NCI-H187 (cell line): ENCODE measurements around the gene TEP1.
"Not testable (repeated sequence)": the region's sequence is repeated elsewhere in the genome, so short reads cannot be mapped to it uniquely, and the experiment has no call there.

ENCODE experiments used
- DNase-seq, 2 experiments: peaks; one replicate each; lab custom pipeline; 2025; lab: John Stamatoyannopoulos, UW

The TEP1 gene

DNA sequence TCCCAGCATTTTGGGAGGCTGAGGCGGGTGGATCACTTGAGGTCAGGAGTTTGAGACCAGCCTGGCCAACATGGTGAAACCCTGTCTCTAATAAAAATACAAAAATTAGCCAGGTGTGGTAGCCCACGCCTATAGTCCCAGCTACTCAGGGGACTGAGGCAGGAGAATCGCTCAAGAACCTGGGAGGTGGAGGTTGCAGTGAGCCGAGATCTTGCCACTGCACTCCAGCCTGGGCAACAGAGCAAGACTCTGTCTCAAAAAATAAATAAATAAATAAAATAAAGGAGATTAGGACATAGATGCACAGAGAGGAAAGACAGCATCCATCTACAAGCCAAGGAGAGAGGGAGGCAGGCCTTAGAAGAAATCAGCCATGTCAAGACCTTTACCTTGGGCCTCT lies 72.3 kb downstream of the TEP1 start:
- DNase-seq, result not testable (repeated sequence)

DNA sequence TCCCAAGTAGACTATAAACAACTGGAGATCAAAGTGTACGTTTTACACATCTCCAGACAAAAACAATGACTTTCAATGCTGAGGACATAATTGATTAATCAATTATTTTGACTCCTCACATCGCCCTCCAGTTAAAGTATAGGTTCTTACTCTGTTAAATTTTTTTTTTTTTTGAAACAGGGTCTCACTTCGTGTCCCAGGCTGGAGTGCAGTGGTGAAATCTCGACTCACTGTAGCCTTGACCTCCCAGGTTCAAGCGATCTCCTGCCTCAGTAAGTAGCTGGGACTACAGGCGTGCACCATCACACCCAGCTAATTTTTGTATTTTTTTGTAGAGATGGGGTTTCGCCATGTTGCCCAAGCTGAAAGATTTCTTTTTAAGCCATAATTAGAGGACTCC lies 79.3 kb downstream of the TEP1 start:
- DNase-seq, result no peak

GRCh38 chr14:20333494-20333841 lies 79.8 kb downstream of the TEP1 start:
- DNase-seq, result no peak

- DNase-seq, result peak; percentile 70 to 74
Measured at GRCh38 chr14:20332788-20333493, 80.4 kb downstream of the TEP1 start, which contains the start of gene CCNB1IP1. Gene CCNB1IP1, minus strand, starts transcription at chr14:20333279. Its CDS starts 16,756 bp downstream, at chr14:20316523.

- no peak for DNase-seq
Measured at GRCh38 chr14:20332431-20332787, 80.9 kb downstream of the TEP1 start.

DNA sequence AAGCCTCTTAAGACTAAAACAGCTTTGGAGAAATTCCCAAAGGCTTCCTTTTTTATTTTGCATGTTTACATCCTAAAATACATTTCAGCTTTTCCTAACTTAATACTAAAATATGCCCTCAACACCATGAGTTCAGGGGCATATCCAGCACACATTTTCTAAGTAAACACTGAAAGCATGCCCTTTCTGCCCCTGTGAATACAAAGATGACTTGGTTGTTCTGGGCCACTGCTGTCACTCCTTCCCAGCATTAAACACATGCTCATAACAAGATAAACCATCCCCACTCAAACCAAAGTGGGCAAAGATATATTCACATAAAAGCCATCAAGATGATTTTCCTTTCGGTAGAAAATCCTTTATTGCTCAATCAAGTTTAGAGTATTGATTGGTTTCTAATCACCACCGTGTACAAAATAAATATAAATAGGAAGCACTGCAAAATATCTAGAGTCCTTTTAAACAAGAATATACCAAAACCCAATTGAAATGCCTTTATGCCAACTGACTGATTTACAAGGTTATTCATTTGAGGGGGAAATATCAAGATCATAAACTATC lies 82.2 kb downstream of the TEP1 start:
- DNase-seq, result no peak

DNA sequence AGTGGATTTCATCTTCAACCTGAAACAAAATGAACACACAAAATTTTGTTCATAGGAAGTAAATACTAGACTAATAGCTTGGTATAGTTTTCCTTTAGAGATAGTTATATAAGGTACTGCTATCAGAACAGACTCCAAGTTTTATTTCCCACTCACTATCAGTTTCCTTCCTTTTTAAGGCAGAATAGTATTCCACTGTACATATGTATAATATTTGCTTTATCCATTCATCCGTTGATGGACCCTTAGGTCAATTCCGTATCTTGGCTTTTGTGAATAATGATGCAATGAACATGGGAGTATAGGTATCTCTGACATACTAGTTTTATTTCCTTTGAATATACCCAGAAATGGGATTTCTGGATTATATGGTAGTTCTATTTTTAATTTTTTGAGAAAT lies 83.9 kb downstream of the TEP1 start:
- DNase-seq, result no peak

GRCh38 chr14:20328705-20329104 lies 84.6 kb downstream of the TEP1 start:
- no peak for DNase-seq

- peak; percentile 22 to 38 for DNase-seq
Measured at GRCh38 chr14:20327005-20327869, 86.1 kb downstream of the TEP1 start.

DNA sequence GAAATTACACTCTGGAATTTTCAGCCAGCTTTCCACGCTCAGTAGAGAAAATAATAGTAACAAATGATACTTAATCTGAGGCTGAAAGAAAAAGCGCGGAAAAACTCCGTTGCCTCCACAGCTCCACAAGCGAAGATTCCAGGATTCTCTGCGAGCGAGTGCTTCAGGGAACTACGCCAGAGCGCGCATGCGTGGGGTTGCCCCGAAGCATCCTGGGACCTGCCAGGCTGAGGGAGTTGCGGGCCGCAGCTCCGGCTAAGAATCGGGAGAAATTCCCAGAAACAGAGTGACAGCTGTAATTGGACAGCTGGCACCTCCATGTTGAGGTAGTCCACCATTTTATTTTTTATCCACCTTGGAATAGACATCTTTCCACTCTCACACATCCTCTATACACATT lies 95.6 kb downstream of the TEP1 start:
- DNase-seq, result no peak
